Activated T-helper 1 cell treated with anti-CD3 and anti-CD28 coated beads, Interleukin-2, amount 50 U/mL, for 16 hours (primary cell): ENCODE data around the gene CCDC78.
A peak's percentile ranks its signal among the peaks of the same experiment; 100 is the strongest.
"Not testable (repeated sequence)": the region's sequence is repeated elsewhere in the genome, so short reads cannot be mapped to it uniquely, and the experiment has no call there.

ENCODE experiments used
- DNase-seq, 2 donors: peaks; one replicate each; pipeline ENCODE4 v3.0.0-alpha.2; 2020; ENCODE audit warnings: low read depth in 1 of 2, low spot score in 1 of 2

CCDC78 gene

DNA sequence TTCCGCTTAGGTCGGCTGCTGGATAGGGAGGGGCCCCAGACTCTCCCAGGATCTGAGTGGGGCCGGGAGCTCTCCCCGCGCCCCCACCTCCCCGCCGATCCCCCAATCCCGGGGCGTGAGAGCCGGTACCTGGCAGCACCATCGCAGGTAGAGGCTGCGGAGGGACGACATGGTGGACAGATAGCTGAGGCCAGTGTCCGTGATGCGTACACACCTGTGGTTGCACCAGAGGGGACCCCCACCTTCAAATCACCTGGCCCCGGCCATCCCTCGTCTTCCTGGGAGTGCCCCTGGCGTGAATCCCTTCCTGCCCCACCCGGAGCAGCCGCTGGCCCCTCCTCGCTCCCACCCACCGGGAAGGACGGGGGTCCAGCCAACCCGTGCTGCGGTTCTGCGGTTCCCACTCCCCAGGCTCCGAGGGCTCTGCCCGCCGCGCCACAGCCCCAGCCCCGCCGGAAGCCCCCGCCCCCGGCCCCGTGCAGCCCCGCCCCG is 31.3 kb downstream of the CCDC78 start:
- DNase-seq = no peak

- DNase-seq = no peak
Measured at GRCh38 chr16:694187-694862, 31.9 kb downstream of the CCDC78 start.

DNA sequence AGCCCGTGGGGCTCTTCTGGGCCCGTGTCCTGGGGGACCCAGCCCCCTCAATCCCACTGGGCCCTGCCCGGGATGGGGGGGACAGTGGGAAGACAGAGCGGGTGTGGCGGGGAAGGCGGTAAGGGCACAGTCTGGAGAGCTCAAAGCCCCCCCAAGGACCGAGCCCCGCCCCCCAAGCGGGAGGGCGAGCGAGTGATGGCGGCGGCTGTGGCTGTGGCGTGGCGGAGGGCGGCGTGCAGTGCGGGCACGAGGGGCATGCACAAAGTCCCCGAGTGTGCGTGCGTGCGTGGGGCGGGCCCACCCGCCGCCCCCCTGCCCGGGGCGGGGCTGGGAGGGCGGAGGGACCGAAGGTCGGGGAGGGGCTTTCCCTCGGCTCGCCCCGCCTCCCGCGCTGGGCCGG is 32.5 kb downstream of the CCDC78 start:
- no peak for DNase-seq

- no peak for DNase-seq
Measured at GRCh38 chr16:693364-693763, 32.9 kb downstream of the CCDC78 start.

- DNase-seq = no peak
Measured at GRCh38 chr16:692356-693108, 33.7 kb downstream of the CCDC78 start.

GRCh38 chr16:691242-691641 is 35.0 kb downstream of the CCDC78 start:
- not testable (repeated sequence) for DNase-seq

GRCh38 chr16:689175-689897 is 36.9 kb downstream of the CCDC78 start:
- no peak for DNase-seq

- no peak for DNase-seq
Measured at GRCh38 chr16:687499-687898, 38.7 kb downstream of the CCDC78 start.

DNA sequence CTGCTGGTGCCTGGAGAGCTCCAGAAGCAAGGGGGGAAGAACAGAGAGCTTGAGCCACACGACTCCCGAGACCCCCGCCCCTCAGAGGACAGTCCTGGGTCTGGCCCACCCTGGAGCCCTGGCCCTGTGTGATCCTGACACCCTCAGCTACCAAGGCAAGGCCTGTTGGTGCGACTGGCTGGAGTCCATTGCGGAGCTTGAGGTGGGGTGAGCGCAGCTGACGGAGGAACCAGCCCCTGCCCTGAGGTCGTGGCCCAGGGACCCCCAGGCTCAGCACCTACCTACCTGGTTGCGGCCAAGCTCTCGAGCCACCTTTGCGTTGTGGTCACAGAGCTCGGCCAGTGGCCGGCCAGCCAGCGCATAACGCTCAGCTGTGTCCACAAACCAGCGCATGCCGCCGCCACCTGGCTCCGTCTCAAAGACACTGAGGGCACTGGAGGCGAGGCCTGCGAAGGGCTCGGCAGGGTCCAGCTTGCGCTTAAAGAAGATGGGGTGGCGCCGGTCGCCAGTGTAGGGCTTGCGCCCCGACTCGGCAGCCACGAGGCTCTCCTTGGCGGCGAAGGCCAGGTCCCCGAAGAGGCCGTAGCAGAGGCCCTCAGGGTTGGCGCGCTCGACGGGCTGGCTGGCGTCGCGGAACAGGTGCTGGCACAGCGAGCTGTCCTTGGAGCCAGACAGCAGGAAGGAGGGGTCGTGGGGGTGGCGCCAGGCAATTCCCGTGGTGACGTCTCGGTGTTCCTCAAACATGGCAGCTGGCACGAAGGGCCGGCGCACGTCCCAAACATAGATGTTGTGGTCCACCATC is 39.6 kb downstream of the CCDC78 start:
- DNase-seq = no peak

- no peak for DNase-seq
Measured at GRCh38 chr16:685967-686366, 40.3 kb downstream of the CCDC78 start.

- no peak for DNase-seq
Measured at GRCh38 chr16:684961-685696, 41.1 kb downstream of the CCDC78 start.

DNA sequence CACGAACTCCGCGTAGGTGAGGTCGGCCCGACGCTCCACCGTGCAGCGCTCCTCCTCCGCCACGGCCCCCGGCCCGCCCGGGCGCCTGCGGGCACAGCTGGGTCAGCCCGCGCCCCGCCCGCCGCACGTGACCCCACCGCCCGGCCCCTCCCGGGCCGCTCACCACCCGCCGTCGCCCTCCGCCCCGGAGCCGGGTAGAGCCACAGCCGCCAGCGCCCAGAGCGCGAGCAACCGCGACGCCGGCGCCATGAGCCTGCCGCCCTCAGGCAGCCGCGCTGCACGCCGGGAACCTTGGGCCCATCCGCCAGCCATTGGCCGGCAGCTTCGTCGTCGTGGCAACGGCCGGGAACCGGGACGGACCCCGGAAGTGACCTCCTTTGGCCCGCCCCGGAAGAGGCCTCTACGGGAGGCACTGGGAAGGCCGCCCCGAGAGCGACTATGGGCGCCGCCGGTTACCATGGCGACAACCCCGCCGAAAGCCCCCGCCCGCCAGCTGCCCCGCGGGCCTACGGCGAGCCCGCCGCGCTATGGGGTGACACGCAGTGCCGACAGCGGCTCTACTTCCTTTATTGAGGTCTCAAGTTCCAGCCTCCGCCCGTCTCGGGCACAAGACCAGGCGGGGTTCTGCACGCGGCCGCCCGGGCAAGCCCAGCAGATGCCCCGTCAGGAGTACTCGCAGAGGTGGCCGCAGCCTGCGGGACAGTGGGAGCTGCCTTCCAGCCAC is 42.0 kb downstream of the CCDC78 start, which contains the start of gene JMJD8:
TSS of gene JMJD8 (minus strand) at position 264 of the 724 bp plus-strand sequence. CDS start at position 249, 15 bp downstream.
- DNase-seq = peak; percentile 91 to 96

DNA sequence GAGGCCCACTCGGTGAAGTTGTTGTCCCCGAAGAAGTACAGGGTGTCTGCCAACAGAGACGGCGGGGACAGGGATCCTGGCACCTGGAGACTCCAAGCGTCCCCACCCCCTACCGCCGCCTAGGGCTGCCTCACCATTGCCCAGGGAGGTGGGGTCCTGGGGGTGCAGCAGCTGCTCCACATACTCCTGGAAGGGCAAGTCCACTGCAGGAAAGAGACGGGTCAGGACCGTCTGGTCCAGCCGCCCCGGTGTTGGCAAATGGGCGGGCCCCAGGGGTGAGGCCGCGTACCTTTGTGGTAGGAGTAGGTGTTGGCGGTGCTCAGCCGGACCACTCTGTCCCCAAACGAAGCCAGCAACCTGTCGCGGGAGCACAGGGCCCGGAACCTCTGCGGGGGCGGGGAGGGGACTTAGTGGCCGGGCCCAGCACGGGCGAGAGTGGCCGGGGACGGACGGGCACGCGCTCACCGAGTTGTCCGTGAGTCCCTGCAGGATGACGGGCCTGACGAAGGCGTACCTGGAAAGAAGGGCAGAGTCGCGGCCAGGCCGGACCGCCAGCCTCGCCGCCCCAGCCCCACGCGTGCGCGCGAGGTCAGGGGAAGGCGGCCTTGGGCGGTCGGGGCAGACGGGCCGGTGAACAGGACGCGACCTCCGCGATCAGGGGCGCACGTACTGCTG is 42.7 kb downstream of the CCDC78 start:
- no peak for DNase-seq

GRCh38 chr16:682493-683395 is 43.5 kb downstream of the CCDC78 start:
- DNase-seq = no peak

DNA sequence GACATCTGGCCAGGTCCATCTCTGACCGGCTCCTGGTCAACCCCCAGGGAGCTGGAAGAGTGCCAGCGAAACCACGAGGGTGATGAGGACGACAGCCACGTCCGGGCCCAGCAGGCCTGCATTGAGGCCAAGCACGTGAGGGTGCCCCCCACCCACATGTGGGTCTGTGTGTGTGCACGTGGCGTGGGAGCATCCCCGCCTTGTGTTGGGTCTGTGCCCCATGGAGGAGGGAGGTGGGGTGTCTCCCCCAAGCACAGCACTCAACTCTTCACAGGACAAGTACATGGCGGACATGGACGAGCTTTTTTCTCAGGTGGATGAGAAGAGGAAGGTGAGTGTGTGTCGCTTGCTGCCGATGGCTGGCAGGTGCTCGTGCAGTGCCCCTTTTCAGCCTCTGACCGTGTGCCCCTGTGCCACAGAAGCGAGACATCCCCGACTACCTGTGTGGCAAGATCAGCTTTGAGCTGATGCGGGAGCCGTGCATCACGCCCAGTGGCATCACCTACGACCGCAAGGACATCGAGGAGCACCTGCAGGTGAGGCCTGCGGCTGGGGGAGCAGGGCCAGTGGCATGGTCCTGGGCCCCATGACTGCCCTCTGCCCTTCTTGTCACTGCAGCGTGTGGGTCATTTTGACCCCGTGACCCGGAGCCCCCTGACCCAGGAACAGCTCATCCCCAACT is 44.4 kb downstream of the CCDC78 start:
- DNase-seq = no peak

DNA sequence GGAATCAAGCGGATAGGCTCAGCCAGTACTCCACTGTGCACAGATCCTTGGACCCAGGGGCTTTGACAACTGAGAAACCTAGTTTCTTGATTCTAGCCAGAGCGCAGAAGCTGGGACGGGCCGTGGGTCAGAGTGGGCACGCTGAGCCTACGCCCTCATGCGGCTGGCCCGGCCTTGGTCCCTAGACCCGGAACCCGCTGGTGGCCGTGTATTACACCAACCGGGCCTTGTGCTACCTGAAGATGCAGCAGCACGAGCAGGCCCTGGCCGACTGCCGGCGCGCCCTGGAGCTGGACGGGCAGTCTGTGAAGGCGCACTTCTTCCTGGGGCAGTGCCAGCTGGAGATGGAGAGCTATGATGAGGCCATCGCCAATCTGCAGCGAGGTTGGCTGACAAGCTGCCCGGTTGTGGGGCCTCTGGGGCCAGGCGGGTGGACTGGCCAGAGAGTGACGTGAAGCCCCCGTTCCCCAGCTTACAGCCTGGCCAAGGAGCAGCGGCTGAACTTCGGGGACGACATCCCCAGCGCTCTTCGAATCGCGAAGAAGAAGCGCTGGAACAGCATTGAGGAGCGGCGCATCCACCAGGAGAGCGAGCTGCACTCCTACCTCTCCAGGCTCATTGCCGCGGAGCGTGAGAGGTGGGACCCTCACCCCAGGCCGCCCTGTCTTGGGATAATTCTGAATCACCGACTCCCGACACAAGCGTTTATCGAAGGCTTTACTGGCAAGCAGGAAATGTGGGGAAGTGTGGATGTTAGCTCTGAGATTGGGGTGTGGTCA is 45.1 kb downstream of the CCDC78 start:
- no peak for DNase-seq

DNA sequence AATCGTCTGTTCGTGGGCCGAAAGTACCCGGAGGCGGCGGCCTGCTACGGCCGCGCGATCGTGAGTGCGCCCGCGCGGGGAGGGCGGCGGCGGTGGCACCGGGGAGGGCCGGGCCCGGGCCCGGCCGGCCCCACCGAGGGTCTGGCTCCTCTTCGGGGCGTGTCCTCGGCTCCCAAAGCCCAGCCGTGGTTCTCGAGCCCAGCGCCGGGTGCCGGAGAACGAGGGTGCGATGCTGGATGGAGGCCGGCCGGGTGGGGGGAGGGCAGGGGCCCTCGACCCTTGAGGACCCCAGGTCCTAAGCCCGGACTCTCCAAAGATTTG is 45.7 kb downstream of the CCDC78 start:
- no peak for DNase-seq
